ENCODE measurements around the gene TBC1D14. TPM values are rescaled to one million over a fixed set of nuclear protein-coding genes. Genes with fewer than 3 reads are reported as not detected.

The TBC1D14 gene
- total RNA-seq: 56.2 and 86.9 TPM in 2 replicates

GRCh38 chr4:6909113-6909969, at the start of gene TBC1D14:
Gene TBC1D14, plus strand, starts transcription at chr4:6909826. Its CDS starts 13,564 bp downstream, at chr4:6923390.

GRCh38 chr4:7043284-7044136, 133.9 kb downstream of the TBC1D14 start, which contains the start of gene TADA2B:
Gene TADA2B, plus strand, starts transcription at chr4:7043372. Its CDS starts 208 bp downstream, at chr4:7043580.

GRCh38 chr4:7067452-7068278, 158.0 kb downstream of the TBC1D14 start, which contains the start of gene GRPEL1:
Gene GRPEL1, minus strand, starts transcription at chr4:7068064. Its CDS starts 32 bp downstream, at chr4:7068032.

Other genes with a start within 250 kb of the TBC1D14 start
- 0.23 TPM in 1 of 2 replicates, not detected in the other for gene S100P, start 215.9 kb upstream of the TBC1D14 start, total RNA-seq
- 32.1 and 35.7 TPM in 2 replicates for gene MRFAP1L1, start 200.0 kb upstream of the TBC1D14 start, total RNA-seq
- 19.8 and 25.3 TPM in 2 replicates for gene BLOC1S4, start 193.7 kb upstream of the TBC1D14 start, total RNA-seq
- 8.4 and 9.4 TPM in 2 replicates for gene KIAA0232, start 127.1 kb upstream of the TBC1D14 start, total RNA-seq
- 6.7 and 9.6 TPM in 2 replicates for gene TADA2B, start 133.5 kb downstream of the TBC1D14 start, total RNA-seq
- 45.0 and 51.4 TPM in 2 replicates for gene GRPEL1, start 158.2 kb downstream of the TBC1D14 start, total RNA-seq